BLaER1 (cell line): ENCODE measurements around the gene MPPED1.

Source experiments
- H3K27ac ChIP-seq: shearing (Covaris generic); formaldehyde crosslinking; 2 replicates; pipeline ENCODE4 v1.8.1; 2022
- H3K27me3 ChIP-seq: shearing (Covaris generic); formaldehyde crosslinking; 2 replicates; pipeline ENCODE4 v1.8.1; 2022
- H3K36me3 ChIP-seq: shearing (Covaris generic); formaldehyde crosslinking; 2 replicates; pipeline ENCODE4 v1.8.1; 2022
- H3K4me1 ChIP-seq: shearing (Covaris generic); formaldehyde crosslinking; 2 replicates; pipeline ENCODE4 v1.8.1; 2022
- H3K4me2 ChIP-seq: shearing (Covaris generic); formaldehyde crosslinking; 2 replicates; pipeline ENCODE4 v1.8.1; 2022
- H3K4me3 ChIP-seq: shearing (Covaris generic); formaldehyde crosslinking; 2 replicates; pipeline ENCODE4 v1.8.1; 2022
- H3K9ac ChIP-seq: shearing (Covaris generic); formaldehyde crosslinking; 2 replicates; pipeline ENCODE4 v1.8.1; 2022
- H3K9me3 ChIP-seq: shearing (Covaris generic); formaldehyde crosslinking; 2 replicates; pipeline ENCODE4 v1.8.1; 2022
- H4K20me1 ChIP-seq: shearing (Covaris generic); formaldehyde crosslinking; 2 replicates; pipeline ENCODE4 v1.8.1; 2022
- Cebpa-rat ChIP-seq: shearing (Covaris generic); IDR thresholded peaks from 2 replicates; pipeline ENCODE4 v1.8.1; 2022

MPPED1 gene

DNA sequence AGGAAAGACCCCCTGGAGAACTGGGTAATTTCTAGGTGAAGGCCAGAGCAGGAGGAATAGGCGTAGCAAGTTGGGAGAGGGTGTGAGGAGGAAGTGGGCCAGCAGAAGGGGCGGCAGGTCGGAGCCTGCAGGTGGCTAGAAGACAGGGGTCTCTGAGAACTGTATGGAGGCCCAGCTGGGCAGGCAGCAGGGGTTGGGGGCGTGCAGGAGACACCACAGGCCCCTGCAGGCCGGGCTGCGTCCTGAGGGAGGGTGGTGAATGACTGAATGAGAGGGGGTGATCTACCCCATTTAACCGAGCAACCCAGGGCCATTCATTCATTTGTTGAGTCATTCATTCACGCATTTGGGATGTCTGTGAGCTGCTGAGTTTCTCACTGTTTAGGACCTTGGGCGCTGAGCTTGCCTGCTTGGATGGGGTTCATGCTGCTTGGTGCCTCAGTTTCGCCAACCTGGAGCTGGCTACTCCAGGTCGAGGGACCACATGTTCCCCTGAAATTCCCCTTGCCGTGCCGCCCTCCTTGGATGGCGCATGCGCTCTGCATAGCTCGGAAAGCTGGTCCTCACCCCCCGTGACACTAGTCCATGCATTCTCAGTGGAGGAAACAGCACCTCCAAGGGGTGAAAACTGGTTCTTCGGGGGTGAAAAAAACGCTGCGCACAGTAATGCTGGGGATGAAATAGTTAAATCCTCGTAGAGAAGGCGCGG, 15.6 kb downstream of the MPPED1 start:
- no peak overlapping the region for H3K4me3 ChIP-seq
- H3K9ac ChIP-seq, result no peak overlapping the region
- no peaks in the 10 kb centered on the region for H4K20me1 ChIP-seq
- H3K9me3 ChIP-seq, result no peaks in the 10 kb centered on the region
- 0 out of 2 replicates have a peak overlapping the region, but pooled peaks have one; percentile 53 for H3K27ac ChIP-seq
- H3K27me3 ChIP-seq, result peaks cover 11% of the 10 kb centered on the region; the same call in 1 of the 2 replicates
- H3K4me1 ChIP-seq, result peaks cover 23% of the 10 kb centered on the region
- H3K4me2 ChIP-seq, result peak overlapping the region; percentile 72
- TF ChIP-seq Cebpa-rat, result no peak
- H3K36me3 ChIP-seq, result no peaks in the 10 kb centered on the region

DNA sequence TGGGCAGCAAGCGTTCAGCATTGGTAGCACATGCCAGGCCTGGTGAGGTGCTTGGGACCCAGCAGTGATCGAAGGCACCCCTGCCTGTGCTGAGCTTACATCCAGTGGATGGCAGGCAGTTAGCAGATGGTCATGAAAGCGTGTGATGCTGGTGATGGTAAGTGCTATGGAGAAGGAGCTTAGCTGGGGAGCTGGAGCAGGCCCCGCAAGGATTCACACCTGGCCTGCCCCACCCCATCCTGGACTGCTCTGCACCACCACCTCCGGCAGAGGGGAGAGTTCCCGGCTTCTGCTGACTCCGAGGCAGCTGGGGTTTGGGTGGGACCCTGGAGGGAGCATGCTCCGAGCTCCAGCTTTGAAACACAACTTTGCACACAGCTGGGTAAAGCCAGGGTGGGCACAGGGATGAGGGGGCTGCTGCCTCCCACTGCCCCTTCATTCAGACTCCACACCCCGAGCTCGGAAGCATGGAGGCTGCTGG, 16.2 kb downstream of the MPPED1 start:
- H3K36me3 ChIP-seq, result no peaks in the 10 kb centered on the region
- H3K4me1 ChIP-seq, result peaks cover 23% of the 10 kb centered on the region
- H4K20me1 ChIP-seq, result no peaks in the 10 kb centered on the region
- no peak overlapping the region for H3K4me2 ChIP-seq
- H3K27ac ChIP-seq, result no peak overlapping the region
- no peak overlapping the region for H3K9ac ChIP-seq
- H3K9me3 ChIP-seq, result no peaks in the 10 kb centered on the region
- no peak for TF ChIP-seq Cebpa-rat
- peaks cover 11% of the 10 kb centered on the region; the same call in 1 of the 2 replicates for H3K27me3 ChIP-seq
- no peak overlapping the region for H3K4me3 ChIP-seq

DNA sequence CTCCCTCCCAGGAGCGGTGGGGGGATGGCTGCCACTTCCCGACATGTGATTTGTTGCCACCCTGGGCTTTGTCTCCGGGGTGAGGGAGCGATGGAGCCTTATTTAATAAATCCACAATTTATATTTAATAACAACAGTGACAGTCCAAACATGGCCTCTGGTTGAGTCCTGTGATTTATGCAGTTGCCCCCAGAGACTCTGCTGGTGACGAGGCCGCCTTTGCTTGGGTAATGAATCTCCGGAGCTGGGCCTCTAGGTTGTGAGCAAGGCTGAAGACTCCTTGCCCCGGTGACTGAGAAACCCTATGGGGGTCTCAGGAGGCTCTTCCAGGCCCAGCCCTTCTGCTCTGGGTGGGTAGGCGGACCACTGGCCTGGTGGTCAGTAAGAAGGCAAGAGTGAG, 16.7 kb downstream of the MPPED1 start:
- Histone ChIP-seq H3K9ac (no peak overlapping the region), H3K4me3 (no peak overlapping the region), H3K27me3 (peaks cover 11% of the 10 kb centered on the region; the same call in 1 of the 2 replicates), H3K36me3 (no peaks in the 10 kb centered on the region), H3K4me1 (peaks cover 23% of the 10 kb centered on the region), H4K20me1 (no peaks in the 10 kb centered on the region), H3K27ac (no peak overlapping the region), H3K9me3 (no peaks in the 10 kb centered on the region), H3K4me2 (no peak overlapping the region)
- TF ChIP-seq Cebpa-rat, result no peak

DNA sequence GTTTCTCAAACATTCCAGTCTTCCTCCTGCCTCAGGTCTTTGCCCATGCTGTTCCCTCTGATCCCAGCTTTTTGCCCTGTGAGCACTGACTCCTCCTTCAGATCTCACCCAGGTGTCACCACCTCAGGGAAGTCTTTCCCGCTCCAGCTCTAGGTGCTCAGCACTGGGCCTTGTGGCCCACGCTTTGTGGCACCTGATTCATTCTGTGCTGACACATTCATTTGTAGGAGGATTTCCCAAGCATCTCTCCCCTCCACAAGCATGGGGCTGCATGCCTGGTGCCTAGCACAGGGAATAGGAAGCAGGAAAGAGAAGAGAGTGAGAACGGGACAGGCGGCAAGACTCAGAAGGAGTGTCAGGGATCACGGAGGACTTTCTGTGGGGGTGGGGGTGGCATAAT, 17.6 kb downstream of the MPPED1 start:
- Histone ChIP-seq H3K9me3 (no peaks in the 10 kb centered on the region), H3K27me3 (peaks cover 11% of the 10 kb centered on the region; the same call in 1 of the 2 replicates), H3K9ac (no peak overlapping the region), H3K36me3 (no peaks in the 10 kb centered on the region), H3K4me2 (no peak overlapping the region), H3K4me3 (no peak overlapping the region), H3K4me1 (peaks cover 23% of the 10 kb centered on the region), H3K27ac (no peak overlapping the region), H4K20me1 (no peaks in the 10 kb centered on the region)
- TF ChIP-seq Cebpa-rat, result no peak

DNA sequence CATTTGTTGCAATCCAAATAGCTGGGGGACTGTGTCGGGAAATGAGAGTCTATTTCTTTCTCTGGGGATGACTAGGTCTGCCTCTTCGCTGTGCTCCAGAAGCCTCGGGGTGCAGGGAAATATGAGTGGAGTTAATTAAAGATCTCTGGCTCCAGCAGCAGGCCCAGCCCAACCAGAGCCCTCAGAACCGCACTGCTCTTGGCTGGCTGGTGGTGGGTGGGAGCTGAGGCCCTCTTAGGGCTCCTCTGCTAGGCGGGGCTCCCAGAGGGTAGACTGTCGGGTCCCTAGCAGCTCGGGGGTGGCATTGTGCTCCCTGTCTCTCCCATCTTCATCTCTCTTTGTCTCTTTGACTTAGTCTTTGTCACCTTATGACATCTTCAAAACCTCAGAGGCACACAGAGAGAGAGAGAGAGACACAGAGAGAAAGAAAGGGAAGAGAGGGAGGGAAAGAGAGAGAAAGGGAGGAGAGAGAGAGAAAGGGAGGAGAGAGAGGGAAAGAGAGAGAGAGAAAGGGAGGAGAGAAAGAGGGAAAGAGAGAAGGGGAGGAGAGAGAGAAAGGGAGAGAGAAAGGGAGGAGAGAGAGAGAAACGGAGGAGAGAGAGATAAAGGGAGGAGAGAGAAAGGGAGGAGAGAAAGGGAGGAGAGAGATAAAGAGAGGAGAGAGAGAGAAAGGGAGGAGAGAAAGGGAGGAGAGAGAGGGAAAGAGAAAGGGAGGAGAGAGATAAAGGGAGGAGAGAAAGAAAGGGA, 20.2 kb downstream of the MPPED1 start:
- Histone ChIP-seq H3K27me3 (peaks cover 11% of the 10 kb centered on the region; the same call in 1 of the 2 replicates), H3K4me3 (no peak overlapping the region), H3K9ac (no peak overlapping the region), H3K9me3 (no peaks in the 10 kb centered on the region), H3K4me2 (no peak overlapping the region), H3K36me3 (no peaks in the 10 kb centered on the region), H4K20me1 (no peaks in the 10 kb centered on the region), H3K4me1 (peaks cover 22% of the 10 kb centered on the region), H3K27ac (no peak overlapping the region)
- TF ChIP-seq Cebpa-rat, result no peak

DNA sequence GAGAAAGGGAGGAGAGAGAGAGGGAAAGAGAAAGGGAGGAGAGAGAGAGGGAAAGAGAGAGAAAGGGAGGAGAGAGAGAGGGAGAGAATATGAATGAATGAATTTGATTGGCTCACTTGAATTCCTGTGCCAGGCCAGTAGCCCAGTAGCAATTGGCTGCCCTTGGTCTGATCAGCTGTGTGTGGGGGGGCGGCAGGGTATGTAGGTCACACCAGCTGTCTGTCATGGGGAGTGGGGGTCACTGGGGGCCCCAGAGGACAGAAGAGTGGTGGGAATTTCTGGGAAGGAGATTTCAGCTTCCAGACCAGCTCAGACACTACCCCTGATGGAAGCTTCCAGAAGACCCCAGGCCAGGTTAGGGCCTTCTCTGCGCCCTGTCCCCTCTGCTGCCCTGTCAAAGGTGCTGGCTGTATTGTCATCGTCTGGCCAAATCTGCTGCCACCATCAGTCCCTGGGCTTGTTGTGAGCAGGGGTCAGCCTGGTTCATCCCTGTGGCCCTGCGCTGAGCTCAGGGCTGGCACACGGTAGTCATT, 21.1 kb downstream of the MPPED1 start:
- no peaks in the 10 kb centered on the region for H4K20me1 ChIP-seq
- H3K4me3 ChIP-seq, result no peak overlapping the region
- H3K9ac ChIP-seq, result no peak overlapping the region
- H3K9me3 ChIP-seq, result no peaks in the 10 kb centered on the region
- peaks cover 23% of the 10 kb centered on the region for H3K4me1 ChIP-seq
- no peak for TF ChIP-seq Cebpa-rat
- no peaks in the 10 kb centered on the region for H3K36me3 ChIP-seq
- H3K27ac ChIP-seq, result no peak overlapping the region
- peaks cover 11% of the 10 kb centered on the region; the same call in 1 of the 2 replicates for H3K27me3 ChIP-seq
- H3K4me2 ChIP-seq, result no peak overlapping the region

DNA sequence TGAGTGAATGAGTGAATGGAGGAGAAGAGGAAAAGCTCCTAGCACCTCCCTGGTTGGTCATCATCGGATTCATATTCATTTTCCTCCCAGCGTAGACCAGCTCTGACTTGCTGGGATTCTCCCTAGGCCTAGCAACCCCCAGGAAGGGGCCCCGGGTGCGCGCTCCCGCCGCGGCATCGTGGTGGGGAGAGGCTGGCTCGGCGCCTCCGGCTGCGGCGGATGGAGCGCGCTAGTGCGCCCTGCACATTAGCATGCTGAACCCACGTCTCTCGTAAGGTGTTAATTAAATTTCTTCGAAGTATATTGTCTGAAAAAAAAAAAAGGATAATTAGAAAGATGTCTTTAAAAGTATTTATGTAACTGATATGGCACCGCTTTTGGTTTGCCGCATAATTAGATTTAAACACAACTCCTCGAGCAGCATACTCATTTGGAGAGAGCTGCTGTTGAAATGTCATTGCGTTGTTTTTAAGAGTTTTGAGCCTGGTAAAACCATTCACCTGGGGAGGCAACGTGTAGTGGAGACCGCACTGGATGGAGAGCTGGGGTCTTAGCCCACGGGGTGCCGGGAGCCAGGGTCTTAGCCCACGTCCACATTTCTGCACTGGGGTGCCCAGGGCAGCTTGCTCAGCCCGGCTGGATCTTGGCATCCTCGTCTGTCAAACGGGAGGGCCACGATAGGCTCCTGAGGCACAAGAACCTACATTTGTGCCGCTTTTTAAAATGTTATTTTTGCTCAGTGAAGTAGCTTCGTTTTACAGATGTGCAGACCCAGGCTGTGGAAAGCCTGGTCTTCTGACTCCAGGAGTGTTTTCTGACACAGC, 21.8 kb downstream of the MPPED1 start:
- no peak for TF ChIP-seq Cebpa-rat
- Histone ChIP-seq H3K9me3 (no peaks in the 10 kb centered on the region), H3K27me3 (peaks cover 11% of the 10 kb centered on the region; the same call in 1 of the 2 replicates), H3K4me1 (peaks cover 27% of the 10 kb centered on the region), H3K4me3 (no peak overlapping the region), H3K4me2 (no peak overlapping the region), H4K20me1 (no peaks in the 10 kb centered on the region), H3K9ac (no peak overlapping the region), H3K27ac (no peak overlapping the region), H3K36me3 (no peaks in the 10 kb centered on the region)

DNA sequence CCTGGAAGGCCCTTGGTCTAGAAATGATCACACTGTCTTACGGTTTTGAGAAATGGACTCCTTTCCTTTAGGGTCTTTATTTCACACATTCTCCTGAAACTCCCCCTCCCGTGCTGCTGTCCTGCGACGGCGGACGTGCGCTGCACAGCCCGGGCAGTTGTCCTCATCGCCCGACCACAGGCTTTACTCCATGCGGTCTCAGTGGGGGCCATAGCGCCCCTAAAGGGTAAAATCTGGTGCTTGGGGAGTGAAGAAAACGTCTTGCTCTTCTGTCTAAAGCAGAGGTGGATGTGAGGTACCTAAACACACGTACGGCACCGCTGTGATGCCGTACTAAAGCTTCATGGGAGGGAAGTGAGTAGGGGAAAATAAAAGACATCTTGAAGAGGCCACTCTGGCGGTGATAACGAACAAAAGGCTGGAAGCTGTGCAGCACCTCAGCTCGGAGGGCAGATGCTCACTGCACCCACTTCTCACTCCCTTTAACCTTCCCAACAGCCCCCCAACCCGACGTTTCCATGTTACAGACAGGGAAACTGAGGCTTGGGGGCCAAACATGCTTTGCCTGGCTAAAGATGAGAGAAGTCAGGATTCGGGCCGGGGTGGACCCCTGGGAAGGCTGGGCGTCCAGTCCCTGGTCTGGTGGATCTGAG, 22.6 kb downstream of the MPPED1 start:
- Histone ChIP-seq H3K27me3 (peaks cover 11% of the 10 kb centered on the region; the same call in 1 of the 2 replicates), H3K36me3 (no peaks in the 10 kb centered on the region), H4K20me1 (no peaks in the 10 kb centered on the region), H3K9ac (no peak overlapping the region), H3K4me1 (peaks cover 31% of the 10 kb centered on the region), H3K27ac (no peak overlapping the region), H3K9me3 (no peaks in the 10 kb centered on the region), H3K4me2 (no peak overlapping the region), H3K4me3 (no peak overlapping the region)
- TF ChIP-seq Cebpa-rat, result no peak

DNA sequence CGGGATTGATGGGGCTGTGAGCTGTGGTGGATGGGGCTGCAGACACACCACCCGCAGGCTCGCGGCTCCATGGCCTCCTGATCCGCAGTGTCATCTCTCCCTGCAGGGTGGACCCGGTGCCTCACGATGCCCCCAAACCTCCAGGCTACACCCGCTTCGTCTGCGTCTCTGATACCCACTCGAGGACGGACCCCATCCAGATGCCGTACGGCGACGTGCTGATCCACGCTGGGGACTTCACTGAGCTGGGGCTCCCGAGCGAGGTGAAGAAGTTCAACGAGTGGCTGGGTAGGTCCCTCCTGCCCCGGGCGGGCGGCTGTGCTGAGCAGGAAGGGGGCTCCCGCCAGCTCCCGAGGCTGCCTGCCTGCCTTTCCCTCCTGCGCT, 23.1 kb downstream of the MPPED1 start:
- no peaks in the 10 kb centered on the region for H3K36me3 ChIP-seq
- no peak overlapping the region for H3K4me2 ChIP-seq
- peaks cover 11% of the 10 kb centered on the region; the same call in 1 of the 2 replicates for H3K27me3 ChIP-seq
- H4K20me1 ChIP-seq, result no peaks in the 10 kb centered on the region
- TF ChIP-seq Cebpa-rat, result no peak
- H3K27ac ChIP-seq, result no peak overlapping the region
- H3K9ac ChIP-seq, result no peak overlapping the region
- H3K4me3 ChIP-seq, result no peak overlapping the region
- peaks cover 36% of the 10 kb centered on the region for H3K4me1 ChIP-seq
- no peaks in the 10 kb centered on the region for H3K9me3 ChIP-seq
